WI38 (cell line): ENCODE results near the gene PLCG2.
"Not testable (repeated sequence)": the region's sequence is repeated elsewhere in the genome, so short reads cannot be mapped to it uniquely, and the experiment has no call there.

ENCODE experiments used
- H3K4me3 ChIP-seq: 2 replicates; pipeline ENCODE4 v1.5.1; 2011; ENCODE audit warnings: low read depth, mild to moderate bottlenecking, control low read depth, low read length
- TF ChIP-seq, protein P1 (sequence below): IDR thresholded peaks from 2 replicates; pipeline ENCODE4 v1.5.1; 2012; ENCODE audit warnings: low read depth, mild to moderate bottlenecking, control low read depth, low read length

PLCG2 gene

DNA sequence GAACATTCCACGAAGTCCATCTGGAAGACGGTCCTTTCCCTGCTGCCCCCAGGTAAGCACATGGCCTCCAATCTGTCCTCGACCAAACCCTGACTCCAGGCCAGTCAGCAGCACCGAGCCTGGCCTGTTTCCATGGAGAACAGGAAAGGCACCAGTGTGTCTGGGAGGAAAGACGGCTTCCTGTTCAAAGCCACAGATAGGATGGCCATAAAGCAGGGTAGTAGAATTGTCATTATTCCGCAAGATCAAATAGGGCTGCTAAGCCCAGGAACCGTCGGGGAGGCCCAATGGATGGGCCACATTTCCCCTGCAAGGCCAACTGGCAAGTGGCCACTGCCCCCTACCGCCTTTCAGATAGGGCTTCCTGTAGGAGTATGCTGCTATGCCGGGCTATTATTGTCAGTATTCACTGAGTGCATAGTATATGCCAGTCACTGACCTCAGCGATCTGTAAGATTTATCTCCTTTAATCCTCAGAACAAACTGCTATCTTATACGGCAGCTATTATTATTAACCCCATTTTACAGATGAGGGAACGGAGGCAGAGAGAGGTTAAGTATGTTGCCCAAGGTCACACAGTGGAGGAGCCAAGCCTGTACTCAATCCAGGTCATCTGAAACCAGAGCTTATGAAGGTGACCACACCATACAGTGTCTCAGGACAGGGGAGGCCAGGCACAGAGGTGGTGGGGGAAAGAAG is 23.0 kb upstream of the PLCG2 start:
- TF ChIP-seq, protein P1, sequence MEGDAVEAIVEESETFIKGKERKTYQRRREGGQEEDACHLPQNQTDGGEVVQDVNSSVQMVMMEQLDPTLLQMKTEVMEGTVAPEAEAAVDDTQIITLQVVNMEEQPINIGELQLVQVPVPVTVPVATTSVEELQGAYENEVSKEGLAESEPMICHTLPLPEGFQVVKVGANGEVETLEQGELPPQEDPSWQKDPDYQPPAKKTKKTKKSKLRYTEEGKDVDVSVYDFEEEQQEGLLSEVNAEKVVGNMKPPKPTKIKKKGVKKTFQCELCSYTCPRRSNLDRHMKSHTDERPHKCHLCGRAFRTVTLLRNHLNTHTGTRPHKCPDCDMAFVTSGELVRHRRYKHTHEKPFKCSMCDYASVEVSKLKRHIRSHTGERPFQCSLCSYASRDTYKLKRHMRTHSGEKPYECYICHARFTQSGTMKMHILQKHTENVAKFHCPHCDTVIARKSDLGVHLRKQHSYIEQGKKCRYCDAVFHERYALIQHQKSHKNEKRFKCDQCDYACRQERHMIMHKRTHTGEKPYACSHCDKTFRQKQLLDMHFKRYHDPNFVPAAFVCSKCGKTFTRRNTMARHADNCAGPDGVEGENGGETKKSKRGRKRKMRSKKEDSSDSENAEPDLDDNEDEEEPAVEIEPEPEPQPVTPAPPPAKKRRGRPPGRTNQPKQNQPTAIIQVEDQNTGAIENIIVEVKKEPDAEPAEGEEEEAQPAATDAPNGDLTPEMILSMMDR, result no peak
- H3K4me3 ChIP-seq, result no peak overlapping the region

DNA sequence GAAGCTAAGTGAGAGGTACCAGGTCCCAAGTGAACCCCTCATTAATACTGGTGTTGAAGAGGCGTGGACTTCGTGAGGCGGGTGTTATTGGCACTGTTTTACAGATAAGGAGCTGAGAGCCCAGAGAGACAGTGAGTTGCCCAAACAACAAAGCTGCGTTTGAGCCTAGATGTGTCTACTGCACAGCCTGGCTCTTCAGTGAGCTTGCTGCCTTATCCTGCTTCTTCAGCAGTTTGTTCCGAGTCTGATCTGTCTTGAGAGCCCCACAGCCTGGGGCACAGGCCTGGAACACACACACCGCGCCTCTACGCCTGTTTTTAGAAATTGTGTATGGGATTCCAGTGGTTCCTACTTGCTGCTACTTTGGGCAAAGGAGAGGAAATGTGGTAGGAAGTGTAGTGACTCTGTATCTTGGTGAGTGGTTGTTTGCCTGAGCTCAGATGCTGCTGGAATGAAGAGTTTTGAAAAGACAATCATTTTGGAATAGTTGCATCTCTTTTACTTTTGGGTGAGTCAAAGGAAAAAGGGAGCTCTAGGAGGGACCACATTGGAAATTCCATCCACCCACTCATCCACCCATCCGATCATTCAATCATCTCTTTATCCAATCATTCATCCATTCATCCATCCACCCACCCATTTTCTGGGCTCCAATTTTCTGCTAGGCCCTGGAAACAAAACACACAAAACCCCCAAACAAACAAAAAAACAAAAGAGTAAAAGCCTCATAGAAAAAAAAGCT is 22.3 kb upstream of the PLCG2 start:
- no peak overlapping the region for H3K4me3 ChIP-seq
- TF ChIP-seq, protein P1, result no peak

DNA sequence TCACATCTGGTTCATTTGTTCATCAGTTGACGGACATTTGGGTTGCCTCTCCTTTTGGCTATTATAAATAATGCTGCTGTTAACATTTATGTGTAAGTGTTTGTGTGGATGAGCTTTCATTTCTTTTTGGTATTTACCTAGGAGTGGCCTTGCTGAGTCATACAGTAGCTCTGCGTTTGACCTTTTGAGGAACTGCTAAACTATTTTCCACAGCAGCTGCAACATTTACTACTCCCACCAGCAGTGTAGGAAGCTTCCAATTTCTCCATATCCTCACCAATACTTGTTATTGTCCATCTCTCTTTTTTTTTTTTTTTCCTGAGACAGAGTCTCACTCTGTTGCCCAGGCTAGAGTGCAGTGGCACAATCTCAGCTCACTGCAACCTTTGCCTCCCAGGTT is 20.7 kb upstream of the PLCG2 start:
- TF ChIP-seq, protein P1, result no peak
- H3K4me3 ChIP-seq, result no peak overlapping the region

DNA sequence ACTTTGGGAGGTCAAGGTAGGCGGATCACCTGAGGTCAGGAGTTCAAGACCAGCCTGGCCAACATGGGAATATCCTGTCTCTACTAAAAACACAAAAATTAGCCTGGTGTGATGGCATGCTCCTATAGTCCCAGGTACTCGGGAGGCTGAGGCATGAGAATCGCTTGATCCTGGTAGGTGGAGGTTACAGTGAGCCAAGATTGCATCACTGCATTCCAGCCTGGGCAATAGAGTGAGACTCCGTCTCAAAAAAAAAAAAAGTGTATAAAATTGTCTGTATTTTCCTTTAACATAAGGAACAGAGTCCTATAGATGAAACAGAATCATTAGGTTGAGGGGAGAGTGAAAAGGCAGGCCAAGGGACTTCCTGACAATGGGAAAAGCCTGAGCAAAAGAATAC is 16.8 kb upstream of the PLCG2 start:
- not testable (repeated sequence) for H3K4me3 ChIP-seq

DNA sequence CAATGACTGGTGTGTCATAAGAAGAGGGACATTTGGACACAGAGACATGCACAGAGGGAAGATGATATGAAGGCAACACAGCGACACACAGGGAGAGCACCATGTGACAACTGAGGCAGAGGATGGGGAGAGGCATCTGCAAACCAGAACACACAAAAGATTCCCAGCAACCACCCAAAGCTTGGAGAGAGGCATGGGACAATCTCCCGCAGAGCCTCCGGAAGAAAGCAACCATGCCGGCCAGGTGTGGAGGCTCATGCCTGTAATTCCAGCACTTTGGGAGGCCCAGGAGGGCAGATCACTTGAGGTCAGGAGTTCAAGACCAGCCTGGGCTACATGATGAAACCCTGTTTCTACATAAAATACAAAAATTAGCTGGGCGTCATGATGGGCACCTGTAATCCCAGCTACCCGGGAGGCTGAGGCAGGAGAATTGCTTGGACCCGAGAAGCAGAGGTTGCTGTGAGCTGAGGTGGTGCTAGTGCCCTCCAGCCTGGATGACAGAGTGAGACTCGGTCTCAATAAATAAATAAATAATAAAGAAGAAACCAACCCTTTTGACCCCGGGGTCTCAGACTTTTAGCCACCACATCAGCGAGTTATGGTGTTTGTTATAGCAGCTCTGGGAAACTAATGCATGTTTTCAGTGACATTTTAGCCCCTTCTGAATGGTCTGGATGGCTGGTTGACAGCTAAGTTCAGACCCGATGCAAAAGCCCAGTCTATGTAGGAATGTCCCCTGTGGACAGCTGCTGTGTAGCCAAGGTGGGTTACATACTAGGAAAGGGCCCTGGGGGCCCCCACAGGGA is 13.8 kb upstream of the PLCG2 start:
- TF ChIP-seq, protein P1, result no peak
- no peak overlapping the region for H3K4me3 ChIP-seq

DNA sequence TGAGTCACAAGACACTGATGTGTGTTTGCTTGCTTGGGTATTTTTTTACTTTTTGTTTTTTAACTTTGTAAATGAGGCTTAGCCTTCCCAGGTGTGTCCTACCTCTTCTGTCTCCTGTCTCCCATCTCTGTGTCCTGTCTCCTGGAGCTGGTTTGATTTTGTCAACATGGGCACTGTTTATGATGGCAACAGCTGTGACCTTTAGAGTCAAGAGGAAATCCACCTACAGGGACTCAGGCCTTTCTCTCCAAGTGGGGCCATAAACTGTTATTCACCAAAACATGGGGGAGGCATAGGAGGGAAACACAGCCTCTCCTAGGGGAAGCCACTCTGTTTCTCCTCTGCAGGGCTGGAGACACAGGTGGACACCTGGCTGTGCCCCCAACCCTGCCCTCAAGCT is 13.1 kb upstream of the PLCG2 start:
- H3K4me3 ChIP-seq, result no peak overlapping the region
- TF ChIP-seq, protein P1, result no peak

DNA sequence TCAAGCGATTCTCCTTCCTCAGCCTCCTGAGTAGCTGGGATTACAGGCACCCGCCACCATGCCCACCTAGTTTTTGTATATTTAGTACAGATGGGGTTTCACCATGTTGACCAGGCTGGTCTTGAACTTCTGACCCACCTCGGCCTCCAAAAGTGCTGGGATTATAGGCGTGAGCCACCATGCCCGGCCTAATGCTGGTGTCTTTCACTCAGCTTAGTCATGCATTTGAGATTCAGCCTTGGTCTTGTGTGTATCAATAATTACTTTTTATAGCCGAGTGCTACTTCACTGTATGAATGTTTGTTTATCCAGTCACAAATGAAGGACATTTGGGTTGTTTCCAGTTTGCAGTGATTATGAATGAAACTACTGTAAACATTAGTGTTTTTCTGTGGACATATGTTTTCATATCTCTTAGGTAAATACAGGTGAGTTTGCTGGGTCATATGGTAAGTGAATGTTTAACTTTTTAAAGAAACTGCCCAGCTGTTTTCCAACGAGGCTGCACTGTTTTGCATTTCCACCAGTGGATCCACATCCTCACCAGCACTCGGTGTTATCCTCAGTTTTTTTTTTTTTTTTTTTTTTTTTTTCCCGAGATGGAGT is 11.0 kb upstream of the PLCG2 start:
- TF ChIP-seq, protein P1, result no peak
- H3K4me3 ChIP-seq, result no peak overlapping the region
